Mesenchymal stem cell (in vitro differentiated cells and primary cell): ENCODE results near the gene SNX24.
"Not testable (repeated sequence)": the region's sequence is repeated elsewhere in the genome, so short reads cannot be mapped to it uniquely, and the experiment has no call there.

ENCODE experiments used
- DNase-seq: peaks from one replicate; pipeline ENCODE4 v3.0.0-alpha.2; 2013
- H2AFZ ChIP-seq: one replicate; pipeline ENCODE4 v1.6.1; 2013; ENCODE audit warnings: low read depth, mild to moderate bottlenecking, control low read depth, inconsistent platforms, low read length, moderate library complexity
- H2AK5ac ChIP-seq: 2 replicates; pipeline ENCODE4 v1.6.1; 2013; ENCODE audit warnings: low read length, moderate library complexity, mild to moderate bottlenecking, inconsistent platforms; ENCODE audit not compliant: severe bottlenecking
- H2BK120ac ChIP-seq: one replicate; pipeline ENCODE4 v1.6.1; 2013; ENCODE audit warnings: low read depth, mild to moderate bottlenecking, inconsistent platforms, low read length, moderate library complexity
- H2BK12ac ChIP-seq, 2 experiments: one replicate each; pipeline ENCODE4 v1.6.1; 2013; ENCODE audit warnings: inconsistent platforms in 2 of 2, low read length in 2 of 2, mild to moderate bottlenecking in 2 of 2, moderate library complexity in 2 of 2, control low read depth in 1 of 2
- H2BK15ac ChIP-seq: one replicate; pipeline ENCODE4 v1.6.1; 2013; ENCODE audit warnings: mild to moderate bottlenecking, low read depth, inconsistent platforms; ENCODE audit not compliant: poor library complexity, severe bottlenecking
- H2BK5ac ChIP-seq: 2 replicates; pipeline ENCODE4 v1.6.1; 2013; ENCODE audit warnings: low read depth, mild to moderate bottlenecking, low read length, control low read depth, inconsistent platforms; ENCODE audit not compliant: poor library complexity, severe bottlenecking
- H3K14ac ChIP-seq, 2 experiments: one replicate each; pipeline ENCODE4 v1.6.1; 2013; ENCODE audit warnings: inconsistent platforms in 2 of 2, low read length in 2 of 2, control low read depth in 1 of 2, mild to moderate bottlenecking in 1 of 2, moderate library complexity in 1 of 2
- H3K18ac ChIP-seq, 2 experiments: one replicate each; pipeline ENCODE4 v1.6.1; 2013; ENCODE audit warnings: inconsistent platforms in 2 of 2, low read length in 2 of 2, control low read depth in 1 of 2, low read depth in 1 of 2, mild to moderate bottlenecking in 1 of 2
- H3K23ac ChIP-seq, 2 experiments: one replicate each; pipeline ENCODE4 v1.6.1; 2013; ENCODE audit warnings: inconsistent platforms in 2 of 2, low read length in 2 of 2, mild to moderate bottlenecking in 2 of 2, moderate library complexity in 2 of 2, control low read depth in 1 of 2
- H3K27ac ChIP-seq: 2 replicates; pipeline ENCODE4 v1.5.1; 2013; ENCODE audit warnings: mild to moderate bottlenecking, moderate library complexity, low read length, control low read depth, inconsistent platforms; ENCODE audit not compliant: poor library complexity, severe bottlenecking
- H3K27me3 ChIP-seq, 2 experiments: 2 replicates each; pipeline versions ENCODE4 v1.6.1 to v1.7.0; 2013; ENCODE audit warnings: low read length in 2 of 2, mild to moderate bottlenecking in 2 of 2, moderate library complexity in 2 of 2, control low read depth in 1 of 2, inconsistent platforms in 1 of 2; ENCODE audit not compliant: control insufficient read depth in 1 of 2, insufficient read depth in 1 of 2
- H3K36me3 ChIP-seq, 2 experiments: 2 replicates each; pipeline versions ENCODE4 v1.6.1 to v1.7.0; 2013; ENCODE audit warnings: low read length in 2 of 2, control low read depth in 1 of 2, inconsistent platforms in 1 of 2, low read depth in 1 of 2, mild to moderate bottlenecking in 1 of 2; ENCODE audit not compliant: insufficient read depth in 2 of 2, control insufficient read depth in 1 of 2
- H3K4ac ChIP-seq, 2 experiments: one replicate each; pipeline ENCODE4 v1.6.1; 2013; ENCODE audit warnings: inconsistent platforms in 2 of 2, low read length in 2 of 2, mild to moderate bottlenecking in 2 of 2, moderate library complexity in 2 of 2, control low read depth in 1 of 2, low read depth in 1 of 2
- H3K4me1 ChIP-seq: 2 replicates; pipeline ENCODE4 v1.6.1; 2013; ENCODE audit warnings: low read depth, low read length, control low read depth; ENCODE audit not compliant: control insufficient read depth, insufficient read depth
- H3K4me2 ChIP-seq: 2 replicates; pipeline ENCODE4 v1.6.1; 2013; ENCODE audit warnings: low read length, mild to moderate bottlenecking, inconsistent platforms; ENCODE audit not compliant: poor library complexity, severe bottlenecking
- H3K4me3 ChIP-seq, 2 experiments: 2 replicates each; pipeline versions ENCODE4 v1.5.1 to v1.7.0; 2013; ENCODE audit warnings: low read length in 2 of 2, mild to moderate bottlenecking in 2 of 2, control low read depth in 1 of 2, low read depth in 1 of 2; ENCODE audit not compliant: insufficient read depth in 1 of 2
- H3K79me1 ChIP-seq: replicated peaks from 2 replicates; pipeline ENCODE4 v1.6.1; 2013; ENCODE audit warnings: mild to moderate bottlenecking, control low read depth, low read length, inconsistent platforms; ENCODE audit not compliant: poor library complexity, severe bottlenecking
- H3K9ac ChIP-seq: 2 replicates; pipeline ENCODE4 v1.7.0; 2013; ENCODE audit warnings: mild to moderate bottlenecking, low read length, moderate library complexity
- H3K9me3 ChIP-seq: 2 replicates; pipeline ENCODE4 v1.7.0; 2013; ENCODE audit warnings: mild to moderate bottlenecking, low read length; ENCODE audit not compliant: control insufficient read depth
- H4K8ac ChIP-seq: one replicate; pipeline ENCODE4 v1.6.1; 2013; ENCODE audit warnings: inconsistent platforms, mild to moderate bottlenecking, low read length, moderate library complexity
- H4K91ac ChIP-seq: one replicate; pipeline ENCODE4 v1.6.1; 2013; ENCODE audit warnings: mild to moderate bottlenecking, low read length, inconsistent platforms
- WGBS: methylation state at CpG from one replicate; pipeline ENCODE4 v1.1.7; 2013; ENCODE audit warnings: mixed read lengths; 5-methylcytosine and 5-hydroxymethylcytosine counted together

SNX24 gene

DNA sequence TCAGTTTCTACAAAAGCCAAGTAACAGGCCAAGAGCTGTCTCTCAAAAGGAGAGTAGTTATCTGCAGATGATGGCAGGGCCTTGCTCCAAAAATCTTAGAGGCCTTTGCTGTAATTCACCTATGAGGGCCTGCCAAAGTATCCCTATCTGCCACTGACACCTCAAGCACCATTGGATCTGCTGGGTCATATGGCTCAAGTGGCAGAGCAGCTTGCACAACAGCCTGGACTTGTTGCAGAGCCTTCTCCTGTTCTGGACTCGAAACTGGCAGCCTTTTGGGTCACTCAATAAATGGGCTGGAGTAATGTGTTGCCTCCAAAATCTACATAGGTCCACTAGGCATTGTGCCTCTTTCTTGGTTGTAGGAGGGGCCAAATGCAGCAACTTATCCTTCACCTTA lies 128.3 kb downstream of the SNX24 start:
- H3K4ac ChIP-seq, H4K8ac ChIP-seq, H3K9me3 ChIP-seq, H3K4me1 ChIP-seq, H2AFZ ChIP-seq, H3K9ac ChIP-seq, H3K36me3 ChIP-seq, H4K91ac ChIP-seq, H3K27ac ChIP-seq, H2BK120ac ChIP-seq, H2BK15ac ChIP-seq, H3K4me2 ChIP-seq, H3K4me3 ChIP-seq, H3K23ac ChIP-seq, H3K14ac ChIP-seq, H2BK12ac ChIP-seq, H2BK5ac ChIP-seq, H3K27me3 ChIP-seq, DNase-seq, H2AK5ac ChIP-seq, H3K18ac ChIP-seq: not testable (repeated sequence)
- 80% methylated on average over 1 of the region's 1 CpG for WGBS
- peaks cover 12% of the 10 kb centered on the region for H3K79me1 ChIP-seq

DNA sequence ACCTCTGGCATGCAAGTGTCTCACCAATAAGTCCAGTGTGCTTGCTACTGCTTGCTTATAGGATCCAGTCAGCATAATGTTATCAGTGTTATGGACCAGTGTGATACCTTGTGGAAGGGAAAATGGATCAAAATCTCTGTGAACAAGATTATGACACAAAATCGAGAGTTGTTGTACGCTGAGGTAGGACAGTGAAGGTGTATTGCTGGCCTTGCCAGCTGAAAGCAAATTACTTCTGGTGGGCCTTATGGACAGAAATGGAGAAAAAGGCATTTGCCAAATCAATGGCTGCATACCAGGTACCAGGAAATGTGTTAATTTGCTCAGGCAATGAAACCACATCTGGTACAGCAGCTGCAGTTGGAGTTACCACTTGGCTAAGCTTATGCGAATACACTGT lies 128.8 kb downstream of the SNX24 start:
- H3K4me1 ChIP-seq, H3K4me2 ChIP-seq, H2AK5ac ChIP-seq, H4K91ac ChIP-seq, H3K4me3 ChIP-seq, H2BK120ac ChIP-seq, H3K9me3 ChIP-seq, H3K18ac ChIP-seq, H3K9ac ChIP-seq, H3K23ac ChIP-seq, H3K27me3 ChIP-seq, H3K36me3 ChIP-seq, H3K4ac ChIP-seq, DNase-seq, H3K27ac ChIP-seq, H3K14ac ChIP-seq, H4K8ac ChIP-seq, H2AFZ ChIP-seq, H2BK15ac ChIP-seq, H2BK5ac ChIP-seq: not testable (repeated sequence)
- 100% methylated on average over 2 of the region's 3 CpGs for WGBS
- Histone ChIP-seq H3K79me1 (peaks cover 14% of the 10 kb centered on the region), H2BK12ac (peak overlapping the region in 1 of 2 experiments; percentile 61)

- H4K8ac ChIP-seq: no peak overlapping the region
- no peak overlapping the region for H3K4me3 ChIP-seq
- peaks cover 2% of the 10 kb centered on the region for H3K4me1 ChIP-seq
- H2BK15ac ChIP-seq: no peak overlapping the region
- 83% methylated on average over 2 of the region's 2 CpGs for WGBS
- H2BK12ac ChIP-seq: no peak overlapping the region
- no peak overlapping the region for H4K91ac ChIP-seq
- H2BK120ac ChIP-seq: no peak overlapping the region
- H2AFZ ChIP-seq: no peak overlapping the region
- H3K4ac ChIP-seq: no peak overlapping the region
- no peak overlapping the region for H3K4me2 ChIP-seq
- no peak for DNase-seq
- no peak overlapping the region for H3K14ac ChIP-seq
- no peak overlapping the region for H3K23ac ChIP-seq
- H3K18ac ChIP-seq: no peak overlapping the region
- no peak overlapping the region for H2BK5ac ChIP-seq
- no peaks in the 10 kb centered on the region for H3K9me3 ChIP-seq
- H2AK5ac ChIP-seq: no peak overlapping the region
- no peaks in the 10 kb centered on the region for H3K27me3 ChIP-seq
- no peak overlapping the region for H3K27ac ChIP-seq
- H3K36me3 ChIP-seq: peaks cover 0 to 6% of the 10 kb centered on the region in 2 experiments
- H3K79me1 ChIP-seq: peaks cover 19% of the 10 kb centered on the region
- H3K9ac ChIP-seq: no peak overlapping the region
These were observed 131.9 kb downstream of the SNX24 start for GRCh38 chr5:122977319-122977718.

- Histone ChIP-seq H4K91ac (no peak overlapping the region), H2BK5ac (no peak overlapping the region), H2AK5ac (no peak overlapping the region), H3K4ac (no peak overlapping the region), H2BK12ac (no peak overlapping the region), H2BK120ac (no peak overlapping the region), H3K23ac (no peak overlapping the region), H2AFZ (no peak overlapping the region), H2BK15ac (no peak overlapping the region), H3K4me2 (no peak overlapping the region), H4K8ac (no peak overlapping the region), H3K18ac (no peak overlapping the region), H3K36me3 (peaks cover 0 to 6% of the 10 kb centered on the region in 2 experiments), H3K4me1 (no peaks in the 10 kb centered on the region), H3K27ac (no peak overlapping the region), H3K14ac (no peak overlapping the region), H3K4me3 (no peak overlapping the region), H3K27me3 (no peaks in the 10 kb centered on the region), H3K79me1 (peaks cover 19% of the 10 kb centered on the region), H3K9me3 (no peaks in the 10 kb centered on the region), H3K9ac (no peak overlapping the region)
- DNase-seq: no peak
- 100% methylated on average over 1 of the region's 2 CpGs for WGBS
These were observed 132.7 kb downstream of the SNX24 start for GRCh38 chr5:122978068-122978467.
